HEK293 (cell line): ENCODE data around the gene TAAR5.

Experiments
- CTCF ChIA-PET: fragments of 350-600 bp; formaldehyde crosslinking; extraction: SDS; loops from one replicate; lab custom pipeline; 2021; ENCODE audit warnings: antibody characterized with exemption; lab: Yijun Ruan, JAX
- POLR2A ChIA-PET: fragments of 300-600 bp; formaldehyde crosslinking; extraction: SDS; loops from one replicate; lab custom pipeline; 2020; ENCODE audit warnings: antibody characterized with exemption, inconsistent platforms; lab: Yijun Ruan, JAX
- H3K27ac ChIP-seq: fragments of 200-500 bp; sonication (Bioruptor generic); 2 replicates; pipeline ENCODE4 v1.5.1; 2014; ENCODE audit warnings: low read depth, low read length, control low read depth, inconsistent platforms; ENCODE audit errors: extremely low read depth
- H3K36me3 ChIP-seq, 2 experiments: fragments of 200-500 bp in 1 of 2; sonication (Bioruptor generic) in 1 of 2; 1 replicate in 1 of 2; 2 replicates in 1 of 2; pipeline ENCODE4 v1.5.1; 2014 to 2017; ENCODE audit warnings: inconsistent platforms in 2 of 2, low read length in 2 of 2; ENCODE audit not compliant: control insufficient read depth in 2 of 2, insufficient read depth in 1 of 2
- H3K4me1 ChIP-seq: fragments of 200-500 bp; sonication (Bioruptor generic); 2 replicates; pipeline ENCODE4 v1.5.1; 2014; ENCODE audit warnings: mild to moderate bottlenecking, low read length, inconsistent platforms; ENCODE audit not compliant: control insufficient read depth, insufficient read depth
- H3K4me3 ChIP-seq: 2 replicates; pipeline ENCODE4 v1.5.1; 2011; ENCODE audit warnings: low read depth, mild to moderate bottlenecking, control low read depth, low read length, moderate library complexity
- H3K9me3 ChIP-seq: fragments of 200-500 bp; sonication (Bioruptor generic); 2 replicates; pipeline ENCODE4 v1.5.1; 2014; ENCODE audit warnings: low read depth, low read length, inconsistent platforms; ENCODE audit not compliant: control insufficient read depth, insufficient read depth
- ELK4 ChIP-seq: IDR thresholded peaks from 2 replicates; pipeline ENCODE4 v1.6.1; 2011; ENCODE audit warnings: mild to moderate bottlenecking, low read depth, low read length, borderline replicate concordance
- GLIS1 ChIP-seq: fragments of 450-650 bp; formaldehyde crosslinking; IDR thresholded peaks from 2 replicates; pipeline ENCODE4 v1.5.1; 2016; ENCODE audit warnings: missing biosample characterization, missing genetic modification characterization
- KLF10 ChIP-seq: fragments of 450-650 bp; IDR thresholded peaks from 2 replicates; pipeline ENCODE4 v1.5.1; 2018; ENCODE audit warnings: missing biosample characterization, mild to moderate bottlenecking, missing genetic modification characterization
- REST ChIP-seq: fragments of 450-650 bp; formaldehyde crosslinking; IDR thresholded peaks from 2 replicates; pipeline ENCODE4 v1.5.1; 2016; ENCODE audit warnings: missing biosample characterization, missing genetic modification characterization
- YY2 ChIP-seq: fragments of 450-650 bp; formaldehyde crosslinking; IDR thresholded peaks from 2 replicates; pipeline ENCODE4 v1.5.1; 2016; ENCODE audit warnings: missing biosample characterization, missing genetic modification characterization
- ZBTB8A ChIP-seq: fragments of 450-650 bp; formaldehyde crosslinking; IDR thresholded peaks from 2 replicates; pipeline ENCODE4 v1.5.1; 2016; ENCODE audit warnings: missing biosample characterization, missing genetic modification characterization
- ZNF112 ChIP-seq: fragments of 450-650 bp; formaldehyde crosslinking; IDR thresholded peaks from 2 replicates; pipeline ENCODE4 v1.5.0; 2017; ENCODE audit warnings: missing biosample characterization, missing genetic modification characterization
- ZNF174 ChIP-seq: fragments of 450-650 bp; formaldehyde crosslinking; IDR thresholded peaks from 2 replicates; pipeline ENCODE4 v1.5.0; 2017; ENCODE audit warnings: missing biosample characterization, mild to moderate bottlenecking, missing genetic modification characterization
- ZNF18 ChIP-seq: fragments of 450-650 bp; formaldehyde crosslinking; IDR thresholded peaks from 2 replicates; pipeline ENCODE4 v1.5.1; 2016; ENCODE audit warnings: missing biosample characterization, missing genetic modification characterization
- ZNF19 ChIP-seq: fragments of 450-650 bp; formaldehyde crosslinking; IDR thresholded peaks from 2 replicates; pipeline ENCODE4; 2016; ENCODE audit warnings: missing biosample characterization, missing genetic modification characterization, low read depth
- ZNF211 ChIP-seq: fragments of 450-650 bp; formaldehyde crosslinking; IDR thresholded peaks from 2 replicates; pipeline ENCODE4 v1.5.1; 2016; ENCODE audit warnings: low read depth, missing biosample characterization, missing genetic modification characterization
- ZNF24 ChIP-seq: fragments of 450-650 bp; formaldehyde crosslinking; IDR thresholded peaks from 2 replicates; pipeline ENCODE4 v1.5.1; 2016; ENCODE audit warnings: missing biosample characterization, missing genetic modification characterization
- ZNF571 ChIP-seq: fragments of 450-650 bp; formaldehyde crosslinking; IDR thresholded peaks from 2 replicates; pipeline ENCODE4 v1.5.0; 2017; ENCODE audit warnings: missing biosample characterization, missing genetic modification characterization
- ZNF785 ChIP-seq: fragments of 450-650 bp; formaldehyde crosslinking; IDR thresholded peaks from 2 replicates; pipeline ENCODE4 v1.5.1; 2016; ENCODE audit warnings: missing biosample characterization, missing genetic modification characterization
- ZSCAN16 ChIP-seq: fragments of 450-650 bp; formaldehyde crosslinking; IDR thresholded peaks from 2 replicates; pipeline ENCODE4 v1.5.1; 2016; ENCODE audit warnings: missing biosample characterization, missing genetic modification characterization

Gene TAAR5

GRCh38 chr6:132614554-132614953 is 25.0 kb upstream of the TAAR5 start (continued):
- TF ChIP-seq REST (tag by site-specific recombination) = no peak
- TF ChIP-seq ZNF112 (tag by site-specific recombination) = no peak
- TF ChIP-seq KLF10 (tag by site-specific recombination) = no peak
- TF ChIP-seq ZSCAN16 (tag by site-specific recombination) = no peak
- no peak for TF ChIP-seq ELK4
- TF ChIP-seq ZNF174 = no peak

GRCh38 chr6:132612449-132613108 is 23.0 kb upstream of the TAAR5 start:
- Histone ChIP-seq H3K4me1 (no peaks in the 10 kb centered on the region), H3K27ac (no peak overlapping the region), H3K4me3 (no peak overlapping the region), H3K36me3 (no peaks in the 10 kb centered on the region), H3K9me3 (no peaks in the 10 kb centered on the region)
- no peak for TF ChIP-seq ZNF24 (tag by site-specific recombination)
- TF ChIP-seq GLIS1 (tag by site-specific recombination) = no peak
- TF ChIP-seq ZNF18 (tag by site-specific recombination) = no peak
- no peak for TF ChIP-seq ZNF571 (tag by site-specific recombination)
- TF ChIP-seq ZBTB8A (tag by site-specific recombination) = no peak
- CTCF ChIA-PET = interaction anchor here (0.6 kb wide), 1 partner anchor 18 kb away, joined by 3 read pairs; no protein-coding TSS in a partner anchor
- POLR2A ChIA-PET = no interaction called here

GRCh38 chr6:132611616-132612015 is 22.1 kb upstream of the TAAR5 start:
- ChIA-PET CTCF (interaction anchor here (0.6 kb wide), 1 partner anchor 17 kb away, joined by 3 read pairs; no protein-coding TSS in a partner anchor), POLR2A (no interaction called here)
- Histone ChIP-seq H3K4me3 (no peak overlapping the region), H3K27ac (no peak overlapping the region), H3K9me3 (no peaks in the 10 kb centered on the region), H3K4me1 (no peaks in the 10 kb centered on the region), H3K36me3 (no peaks in the 10 kb centered on the region)
- TF ChIP-seq ZNF785 (tag by site-specific recombination) (no peak), ZNF211 (no peak), ZNF19 (tag by site-specific recombination) (no peak), YY2 (no peak)
